A673 (cell line): ENCODE measurements around the gene CARF.

Experiments used
- EZH2 ChIP-seq: fragments of 200-600 bp; sonication (generic); IDR thresholded peaks from 2 replicates; pipeline ENCODE4 v1.6.1; 2017; ENCODE audit warnings: borderline replicate concordance, low read depth, mild to moderate bottlenecking, mixed read lengths, antibody characterized with exemption, low read length; ENCODE audit not compliant: poor library complexity, severe bottlenecking
- TF ChIP-seq, protein P1 (sequence below): fragments of 300-800, 200-600 bp; sonication (generic); conservative IDR thresholded peaks from 2 replicates; pipeline ENCODE4 v1.5.1; 2017; ENCODE audit warnings: low read depth, mild to moderate bottlenecking, antibody characterized with exemption, low read length, moderate library complexity, mixed read lengths

GRCh38 chr2:203030545-203030944 is 118.5 kb downstream of the CARF start:
- TF ChIP-seq, protein P1, sequence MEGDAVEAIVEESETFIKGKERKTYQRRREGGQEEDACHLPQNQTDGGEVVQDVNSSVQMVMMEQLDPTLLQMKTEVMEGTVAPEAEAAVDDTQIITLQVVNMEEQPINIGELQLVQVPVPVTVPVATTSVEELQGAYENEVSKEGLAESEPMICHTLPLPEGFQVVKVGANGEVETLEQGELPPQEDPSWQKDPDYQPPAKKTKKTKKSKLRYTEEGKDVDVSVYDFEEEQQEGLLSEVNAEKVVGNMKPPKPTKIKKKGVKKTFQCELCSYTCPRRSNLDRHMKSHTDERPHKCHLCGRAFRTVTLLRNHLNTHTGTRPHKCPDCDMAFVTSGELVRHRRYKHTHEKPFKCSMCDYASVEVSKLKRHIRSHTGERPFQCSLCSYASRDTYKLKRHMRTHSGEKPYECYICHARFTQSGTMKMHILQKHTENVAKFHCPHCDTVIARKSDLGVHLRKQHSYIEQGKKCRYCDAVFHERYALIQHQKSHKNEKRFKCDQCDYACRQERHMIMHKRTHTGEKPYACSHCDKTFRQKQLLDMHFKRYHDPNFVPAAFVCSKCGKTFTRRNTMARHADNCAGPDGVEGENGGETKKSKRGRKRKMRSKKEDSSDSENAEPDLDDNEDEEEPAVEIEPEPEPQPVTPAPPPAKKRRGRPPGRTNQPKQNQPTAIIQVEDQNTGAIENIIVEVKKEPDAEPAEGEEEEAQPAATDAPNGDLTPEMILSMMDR, result no peak
- no peak for TF ChIP-seq EZH2
